Tracheal epithelial cell (primary cell): ENCODE data around the gene TWIST2. TPM values are rescaled to one million over a fixed set of nuclear protein-coding genes. Genes with fewer than 3 reads are reported as not detected.

Experiments
- total RNA-seq: library from RNA; depleted of rRNA; stranded (reverse); fragments of >200 nt; gene quantifications from 2 replicates; pipeline ENCODE4 v1.2.1, GENCODE V29; 2014

TWIST2 gene
- 7.0 and 8.5 TPM in 2 replicates for total RNA-seq

GRCh38 chr2:238847841-238848690, at the start of gene TWIST2:
Gene TWIST2, plus strand, starts transcription at chr2:238848085. Its CDS starts 131 bp downstream, at chr2:238848216.

